OCI-LY7 (cell line): ENCODE data around the gene HMGCL.

Experiments used
- CTCF ChIP-seq: fragments of 200-600 bp; sonication (generic); conservative IDR thresholded peaks from 2 replicates; pipeline ENCODE4 v1.5.1; 2014; ENCODE audit warnings: mild to moderate bottlenecking, antibody characterized with exemption, low read length, moderate library complexity, mixed read lengths
- EZH2phosphoT487 ChIP-seq: fragments of 200-600 bp; sonication (generic); IDR thresholded peaks from 2 replicates; pipeline ENCODE4 v1.6.1; 2018; ENCODE audit warnings: low read depth, borderline replicate concordance, mild to moderate bottlenecking, mixed run types, antibody characterized with exemption, low read length, moderate library complexity, mixed read lengths

- peak; percentile 95 for TF ChIP-seq CTCF
- TF ChIP-seq EZH2phosphoT487, result no peak
These were observed 14.2 kb downstream of the HMGCL start for GRCh38 chr1:23810818-23811540.
